GM21528 (cell line): Measurements from ENCODE around the gene TLCD5.

Experiments used
- ATAC-seq: cut with Tn5 transposase; IDR thresholded peaks from one replicate; pipeline ENCODE4 v1.9.1; 2021; ENCODE audit warnings: mild to moderate bottlenecking, moderate library complexity; ENCODE audit not compliant: unreplicated experiment, low FRiP score

The TLCD5 gene

DNA sequence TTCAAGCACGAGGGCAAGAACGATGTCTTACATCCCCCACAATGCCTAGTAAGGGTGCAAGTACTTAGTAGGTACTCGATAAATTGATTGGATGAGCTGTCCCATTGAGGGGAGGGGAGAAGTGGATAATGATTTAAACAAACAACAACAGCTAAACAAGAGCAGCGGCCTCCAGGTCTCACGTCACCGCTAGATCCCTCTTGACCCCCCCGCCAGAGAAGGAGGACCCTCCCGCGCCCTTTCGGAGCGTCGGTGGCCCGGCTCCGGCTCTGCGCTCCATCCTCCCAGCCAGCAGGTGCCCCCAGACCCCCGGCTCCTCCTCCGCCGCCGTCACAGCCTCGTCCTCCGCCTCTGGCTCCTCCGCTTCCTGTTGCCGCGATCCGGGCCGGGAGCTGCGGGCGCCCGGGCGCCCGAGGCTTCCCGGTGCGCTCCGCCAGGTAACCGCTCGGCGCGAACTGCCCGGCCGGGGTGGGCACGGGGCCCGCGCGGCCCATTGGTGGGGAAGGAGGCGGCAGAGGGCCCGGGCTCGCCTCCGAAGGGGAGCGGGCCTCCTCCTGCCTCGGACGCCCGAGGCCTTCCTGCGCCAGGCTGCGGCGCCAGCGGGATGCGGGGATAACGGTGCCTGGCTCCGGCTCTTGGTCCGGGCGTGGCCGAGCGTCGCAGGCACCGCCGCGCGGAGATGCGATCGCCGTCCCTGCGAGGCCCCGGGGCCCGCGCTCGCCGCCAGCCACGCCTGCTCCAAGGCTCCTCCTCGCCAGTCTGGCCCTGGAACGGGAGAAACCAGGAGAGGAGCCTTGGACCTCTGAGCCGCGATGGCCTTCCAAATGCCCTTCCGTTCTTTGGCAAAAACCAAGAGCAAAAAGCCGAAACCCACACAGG, at the start of gene TLCD5:
TLCD5 (plus strand) TSS at position 368 of the 879 bp plus-strand sequence. CDS start 2,143 bp downstream, outside the sequence.
- no peak for ATAC-seq

DNA sequence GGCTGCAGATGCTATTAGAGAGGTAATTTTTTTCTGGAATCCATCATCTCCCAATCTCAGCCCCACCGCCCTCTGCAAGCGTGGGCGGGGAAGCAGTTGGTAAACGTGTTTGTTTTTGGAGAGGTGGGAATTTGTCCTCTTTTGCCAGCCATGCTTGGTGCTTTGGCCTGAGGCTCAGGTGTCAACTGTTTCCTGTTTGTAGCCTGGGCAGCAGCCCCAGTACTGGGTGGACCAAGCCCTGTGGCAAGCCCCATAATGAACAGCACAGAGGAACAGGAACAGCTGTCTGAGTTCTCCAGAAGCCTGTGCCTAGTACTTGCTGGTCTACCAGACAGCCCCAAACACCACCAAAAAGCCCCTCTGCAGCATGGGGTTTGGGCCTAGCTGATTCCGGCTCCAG, 45.6 kb upstream of the TLCD5 start:
- no peak for ATAC-seq

DNA sequence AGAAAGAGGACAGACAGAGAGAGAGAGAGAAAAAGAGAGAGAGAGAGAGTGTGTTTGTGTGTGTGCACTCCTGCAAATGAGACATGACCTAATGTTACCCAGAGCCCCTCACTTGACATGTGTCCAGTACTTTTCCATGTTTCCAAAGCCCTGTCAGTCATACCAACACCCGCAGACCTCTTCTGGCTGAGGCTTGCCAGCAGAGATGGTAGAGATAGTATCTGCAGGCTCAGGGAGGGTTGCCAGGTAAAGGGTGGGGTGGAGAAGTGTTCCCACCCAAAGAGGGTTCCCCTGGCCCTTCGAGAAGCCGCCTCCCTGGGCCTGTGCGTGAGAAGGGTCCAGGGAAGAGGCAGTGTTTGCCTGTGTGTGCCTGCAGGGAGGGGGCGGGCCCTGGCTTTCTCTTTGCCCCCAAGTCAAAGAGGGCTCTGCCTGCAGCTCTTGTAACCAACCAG, 44.5 kb upstream of the TLCD5 start:
- no peak for ATAC-seq

DNA sequence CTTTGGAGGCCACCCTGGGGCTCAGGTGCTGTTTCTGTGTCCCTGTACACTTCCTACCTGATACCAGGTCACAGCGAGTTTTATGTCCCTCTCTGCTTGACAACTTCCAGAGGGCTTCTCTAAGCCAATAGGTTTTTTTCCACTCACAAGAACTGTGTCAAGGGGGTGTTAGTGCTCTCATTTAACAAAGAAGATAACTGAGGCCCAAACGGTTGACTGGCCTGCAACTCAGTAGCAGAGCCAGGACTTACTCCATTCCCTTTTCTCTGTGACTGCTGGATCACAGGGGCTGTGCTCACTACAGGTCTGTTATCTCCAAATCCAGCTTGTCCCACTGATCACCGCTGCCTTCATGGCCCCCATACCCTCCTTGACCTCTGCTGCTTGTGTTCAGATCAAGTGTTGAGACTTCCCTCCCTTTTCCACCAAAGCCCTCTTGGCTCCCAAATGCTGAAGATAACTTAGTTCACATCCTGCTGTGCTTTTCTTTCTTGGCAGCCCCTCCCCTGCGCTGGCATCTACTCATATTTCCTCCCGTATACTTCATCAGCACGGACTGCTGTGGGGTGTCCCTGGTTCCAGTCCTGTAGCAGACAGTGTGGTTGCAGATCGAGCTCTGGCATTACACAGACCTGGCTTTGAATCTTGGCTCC, 43.8 kb upstream of the TLCD5 start:
- no peak for ATAC-seq

DNA sequence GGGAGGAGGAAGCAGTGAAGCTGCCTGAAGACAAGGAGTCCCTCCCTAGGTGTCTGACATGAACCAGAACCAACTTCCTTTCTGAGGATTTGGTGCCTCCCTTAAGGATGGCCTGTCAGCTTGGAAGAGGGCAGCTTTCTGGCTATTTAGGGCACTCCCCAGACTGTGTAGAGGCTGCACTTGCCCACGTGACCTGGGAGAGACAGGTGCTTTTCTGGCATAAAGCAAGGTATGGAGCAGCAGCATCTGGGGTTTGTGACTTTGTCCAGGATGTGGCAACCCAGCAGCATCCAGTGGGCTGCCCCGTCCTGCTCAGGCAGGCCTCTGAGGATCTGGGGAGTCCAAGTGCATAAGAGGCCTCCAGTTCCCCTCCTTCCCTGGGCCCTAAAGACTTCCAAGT, 42.0 kb upstream of the TLCD5 start:
- no peak for ATAC-seq

DNA sequence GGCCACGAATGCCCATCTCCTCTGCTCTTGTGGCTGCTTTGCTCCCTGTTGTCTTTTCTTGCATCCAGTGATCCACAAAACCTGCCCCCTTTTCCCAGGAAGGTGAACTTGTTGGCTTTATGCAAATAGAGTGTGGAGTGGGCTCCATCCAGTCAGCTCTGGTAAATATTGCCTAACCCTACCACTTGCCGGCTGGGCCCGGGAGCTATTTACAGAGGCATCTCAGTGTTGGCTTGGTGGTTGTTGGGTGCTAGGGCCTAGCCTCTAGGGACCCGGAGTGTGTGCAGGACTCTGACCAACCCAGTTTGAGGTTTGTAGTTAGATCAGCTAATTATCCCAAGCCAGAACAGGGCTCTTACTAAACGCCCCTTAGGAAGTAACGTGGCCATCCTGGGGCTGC, 40.8 kb upstream of the TLCD5 start:
- ATAC-seq = no peak

DNA sequence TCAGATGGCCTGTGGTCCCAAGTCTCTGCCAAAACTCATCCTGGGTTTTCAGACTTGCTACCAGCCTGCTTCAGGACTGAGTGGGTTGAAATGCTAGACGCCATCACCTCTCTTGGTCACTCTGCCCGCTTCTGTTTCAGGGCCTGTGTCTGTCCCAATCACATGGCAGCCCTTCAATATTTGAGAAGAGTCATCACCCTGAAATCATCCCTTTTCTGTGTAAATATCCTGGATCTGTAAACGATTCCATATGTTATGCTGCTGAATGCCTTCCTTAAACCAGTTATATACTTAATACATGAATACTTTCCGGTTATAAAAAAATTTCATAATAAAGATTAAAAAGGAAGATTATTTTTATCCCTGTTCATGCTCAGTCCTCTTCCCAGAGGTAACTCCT, 39.8 kb upstream of the TLCD5 start:
- no peak for ATAC-seq

DNA sequence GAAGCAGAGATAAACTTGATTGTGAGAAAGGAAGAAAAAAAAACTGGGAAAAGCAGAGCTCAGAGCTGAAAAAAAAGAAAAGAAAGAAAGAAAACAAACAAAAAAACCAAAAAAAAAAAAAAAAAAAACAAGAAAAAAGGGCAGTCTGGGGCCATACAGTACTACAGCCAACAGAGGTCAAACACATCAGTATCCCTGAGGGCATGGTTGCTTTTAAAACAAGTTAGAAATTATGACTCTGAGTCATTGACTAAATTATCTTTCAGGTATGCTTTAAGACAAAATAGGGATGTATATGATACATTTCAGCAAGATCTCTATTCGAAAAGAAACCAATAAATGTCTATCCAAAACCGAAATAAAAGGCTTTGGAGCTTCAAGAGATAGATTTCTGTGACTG, 37.1 kb upstream of the TLCD5 start:
- no peak for ATAC-seq

GRCh38 chr11:120289426-120289825, 35.7 kb upstream of the TLCD5 start:
- no peak for ATAC-seq

DNA sequence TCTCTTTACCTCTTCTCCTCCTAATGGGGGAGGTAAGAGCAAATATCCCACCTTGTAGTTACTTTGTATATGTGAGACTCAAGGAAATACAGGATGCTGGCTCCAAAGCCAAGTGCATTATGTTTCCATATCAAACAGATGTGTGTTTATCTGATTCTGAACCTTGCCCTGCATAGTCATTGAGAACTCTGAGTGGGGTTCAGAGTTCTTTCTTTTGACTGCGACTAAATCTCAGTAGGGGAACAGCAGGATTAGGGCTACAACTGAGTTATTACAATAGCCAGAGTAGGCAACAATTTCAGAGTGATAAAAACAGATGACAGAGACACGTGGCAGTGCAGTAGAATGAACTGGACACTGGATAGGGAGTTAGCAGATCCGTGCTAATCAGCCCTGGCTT, 34.1 kb upstream of the TLCD5 start:
- ATAC-seq = no peak

GRCh38 chr11:120293038-120293800, 31.9 kb upstream of the TLCD5 start:
- no peak for ATAC-seq

- no peak for ATAC-seq
Observed at GRCh38 chr11:120294096-120294495, 31.0 kb upstream of the TLCD5 start.

GRCh38 chr11:120295099-120295498, 30.0 kb upstream of the TLCD5 start:
- no peak for ATAC-seq

GRCh38 chr11:120296554-120296953, 28.5 kb upstream of the TLCD5 start:
- no peak for ATAC-seq

DNA sequence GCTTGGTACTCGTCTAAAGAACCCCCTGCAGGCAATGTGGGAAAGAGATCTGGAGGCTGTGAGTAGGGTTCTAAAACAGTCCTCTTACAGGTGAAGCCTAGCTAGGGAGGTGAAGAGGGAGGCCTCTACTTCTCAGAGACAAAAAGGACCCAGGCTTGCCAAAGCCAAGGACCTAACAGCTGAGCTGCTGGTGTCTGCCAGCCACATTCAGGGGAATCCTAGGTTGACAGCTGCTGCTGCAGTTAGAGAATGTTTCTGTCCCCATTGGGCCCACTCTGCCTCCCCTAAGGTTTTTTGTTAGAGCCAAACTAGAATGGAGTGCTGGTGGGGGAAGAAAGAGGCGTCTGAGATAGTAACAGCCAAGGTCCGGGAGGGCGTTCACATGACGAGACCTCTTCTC, 26.6 kb upstream of the TLCD5 start:
- no peak for ATAC-seq

- no peak for ATAC-seq
Observed at GRCh38 chr11:120302001-120302805, 22.9 kb upstream of the TLCD5 start.

GRCh38 chr11:120303004-120303637, 22.0 kb upstream of the TLCD5 start:
- no peak for ATAC-seq

DNA sequence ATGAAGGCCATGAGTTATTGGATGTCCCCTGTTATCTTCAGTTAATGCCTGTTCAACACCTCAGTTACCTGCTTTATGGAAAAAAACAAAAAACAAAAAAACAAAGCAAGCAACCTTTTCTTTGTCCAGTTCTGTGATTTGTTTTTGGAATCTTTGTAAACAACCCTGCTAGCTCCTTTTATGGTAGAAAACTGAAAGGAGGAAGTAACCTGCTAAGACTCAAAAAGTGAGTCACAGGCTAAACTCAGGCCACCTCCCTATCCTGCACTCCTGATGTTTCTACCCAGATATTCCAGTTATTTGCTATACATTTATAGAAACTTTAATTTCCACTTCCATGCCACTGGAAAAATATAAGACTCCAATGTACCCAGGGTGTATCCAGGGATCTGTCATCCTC, 20.6 kb upstream of the TLCD5 start:
- no peak for ATAC-seq

GRCh38 chr11:120305286-120305685, 19.8 kb upstream of the TLCD5 start:
- ATAC-seq = no peak
